Measurements from ENCODE around the gene DECR2. TPM values are rescaled to one million over a fixed set of nuclear protein-coding genes. Genes with fewer than 3 reads are reported as not detected.

The DECR2 gene
- total and polyA plus RNA-seq, 2 donors (not counting 1 experiment from before 2014, with no cell fraction given) = 12.0 to 12.1 TPM

GRCh38 chr16:370979-371514, 30.6 kb upstream of the DECR2 start:
- Histone ChIP-seq H3K4me3 (replicated peaks in 1 of 4; ENCODE audit: control extremely low read depth in 1 of 4, insufficient read depth in 1 of 4, low read depth in 3 of 4, low read length in 4 of 4) (peak overlapping the region in 1 of 4 experiments; percentile 14), H4K20me1 (ENCODE audit: control insufficient read depth, extremely low read depth, insufficient read depth, low read length) (no peaks in the 10 kb centered on the region), H3K4me1 (ENCODE audit: control insufficient read depth, extremely low read depth, insufficient read depth, low read length) (peaks cover 2% of the 10 kb centered on the region), H3K9me3 (ENCODE audit: control insufficient read depth, insufficient read depth, low read depth, low read length) (no peaks in the 10 kb centered on the region), H3K27ac (ENCODE audit: insufficient read depth, low read length) (no peak overlapping the region), H2AFZ (ENCODE audit: low read length) (no peak overlapping the region), H3K9ac (ENCODE audit: insufficient read depth, low read length) (no peak overlapping the region), H3K27me3 (ENCODE audit: control insufficient read depth, insufficient read depth, low read length) (no peaks in the 10 kb centered on the region), H3K36me3 (ENCODE audit: control insufficient read depth, insufficient read depth, low read length) (peaks cover 50% of the 10 kb centered on the region), H3K79me2 (ENCODE audit: control insufficient read depth, insufficient read depth, low read length) (peaks cover 2% of the 10 kb centered on the region), H3K4me2 (ENCODE audit: extremely low read depth, insufficient read depth, low read length) (peak overlapping the region; percentile 17)
- TF ChIP-seq EZH2 (IDR thresholded peaks at IDR 0.05; ENCODE audit: low read length, missing control alignments) (no peak), CTCF (conservative IDR thresholded peaks at IDR 0.05 in 1 of 2, IDR thresholded peaks at IDR 0.05 in 1 of 2; ENCODE audit: low read depth in 1 of 2, low read length in 2 of 2) (no peak)
- no peak for DNase-seq (ENCODE audit: low read depth in 2 of 2)

GRCh38 chr16:371515-372301, 30.0 kb upstream of the DECR2 start:
- no peak overlapping the region for H3K27ac ChIP-seq (ENCODE audit: insufficient read depth, low read length)
- H2AFZ ChIP-seq (ENCODE audit: low read length) = no peak overlapping the region
- peaks cover 2% of the 10 kb centered on the region for H3K79me2 ChIP-seq (ENCODE audit: control insufficient read depth, insufficient read depth, low read length)
- H3K36me3 ChIP-seq (ENCODE audit: control insufficient read depth, insufficient read depth, low read length) = peaks cover 51% of the 10 kb centered on the region
- H3K4me3 ChIP-seq (replicated peaks in 1 of 4; ENCODE audit: control extremely low read depth in 1 of 4, insufficient read depth in 1 of 4, low read depth in 3 of 4, low read length in 4 of 4) = no peak overlapping the region
- H3K9me3 ChIP-seq (ENCODE audit: control insufficient read depth, insufficient read depth, low read depth, low read length) = no peaks in the 10 kb centered on the region
- H3K9ac ChIP-seq (ENCODE audit: insufficient read depth, low read length) = no peak overlapping the region
- no peak overlapping the region for H3K4me2 ChIP-seq (ENCODE audit: extremely low read depth, insufficient read depth, low read length)
- no peak for DNase-seq (ENCODE audit: low read depth in 2 of 2)
- no peaks in the 10 kb centered on the region for H3K27me3 ChIP-seq (ENCODE audit: control insufficient read depth, insufficient read depth, low read length)
- H4K20me1 ChIP-seq (ENCODE audit: control insufficient read depth, extremely low read depth, insufficient read depth, low read length) = no peaks in the 10 kb centered on the region
- TF ChIP-seq CTCF (conservative IDR thresholded peaks at IDR 0.05 in 1 of 2, IDR thresholded peaks at IDR 0.05 in 1 of 2; ENCODE audit: low read depth in 1 of 2, low read length in 2 of 2) (no peak), EZH2 (IDR thresholded peaks at IDR 0.05; ENCODE audit: low read length, missing control alignments) (no peak)
- H3K4me1 ChIP-seq (ENCODE audit: control insufficient read depth, extremely low read depth, insufficient read depth, low read length) = peaks cover 2% of the 10 kb centered on the region

GRCh38 chr16:372302-372983, 29.2 kb upstream of the DECR2 start:
- Histone ChIP-seq H3K4me3 (replicated peaks in 1 of 4; ENCODE audit: control extremely low read depth in 1 of 4, insufficient read depth in 1 of 4, low read depth in 3 of 4, low read length in 4 of 4) (no peak overlapping the region), H3K27ac (ENCODE audit: insufficient read depth, low read length) (no peak overlapping the region), H3K4me1 (ENCODE audit: control insufficient read depth, extremely low read depth, insufficient read depth, low read length) (peaks cover 2% of the 10 kb centered on the region), H2AFZ (ENCODE audit: low read length) (no peak overlapping the region), H3K79me2 (ENCODE audit: control insufficient read depth, insufficient read depth, low read length) (peaks cover 2% of the 10 kb centered on the region), H3K9me3 (ENCODE audit: control insufficient read depth, insufficient read depth, low read depth, low read length) (no peaks in the 10 kb centered on the region), H4K20me1 (ENCODE audit: control insufficient read depth, extremely low read depth, insufficient read depth, low read length) (no peaks in the 10 kb centered on the region), H3K4me2 (ENCODE audit: extremely low read depth, insufficient read depth, low read length) (no peak overlapping the region), H3K36me3 (ENCODE audit: control insufficient read depth, insufficient read depth, low read length) (peaks cover 46% of the 10 kb centered on the region), H3K9ac (ENCODE audit: insufficient read depth, low read length) (no peak overlapping the region), H3K27me3 (ENCODE audit: control insufficient read depth, insufficient read depth, low read length) (no peaks in the 10 kb centered on the region)
- no peak for TF ChIP-seq CTCF (conservative IDR thresholded peaks at IDR 0.05 in 1 of 2, IDR thresholded peaks at IDR 0.05 in 1 of 2; ENCODE audit: low read depth in 1 of 2, low read length in 2 of 2)
- no peak for DNase-seq (ENCODE audit: low read depth in 2 of 2)
